ENCODE data around the gene HMHB1. TPM values are rescaled to one million over a fixed set of nuclear protein-coding genes. Genes with fewer than 3 reads are reported as not detected.

The HMHB1 gene
- total and polyA plus RNA-seq, 7 experiments from 2014 or later, result not detected

DNA sequence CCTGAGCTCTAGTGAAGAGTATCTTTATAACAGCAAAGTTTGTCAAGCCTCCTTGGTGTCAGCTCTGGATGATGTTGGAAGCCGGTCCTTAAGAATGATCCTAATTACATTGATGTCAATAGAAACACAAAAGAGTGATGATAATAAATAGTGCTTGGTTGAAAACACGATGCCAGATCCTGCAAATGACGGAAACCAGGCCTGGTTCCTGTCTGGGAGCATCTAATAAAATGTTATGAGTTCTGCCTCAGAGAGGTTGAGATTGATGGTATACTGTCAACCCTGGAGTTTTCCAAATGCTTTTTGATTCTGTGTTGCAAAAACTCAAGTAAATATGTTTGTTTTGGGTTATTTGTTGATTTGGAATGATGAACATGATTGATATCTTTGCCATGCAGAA, 23.3 kb downstream of the HMHB1 start:
- Mint-ChIP-seq H3K4me1 (peaks cover 0 to 5% (median 0%) of the 10 kb centered on the region in 7 donors), H3K4me3 (no peak overlapping the region), H3K36me3 (no peaks in the 10 kb centered on the region), H3K9me3 (peaks cover 0 to 2% (median 0%) of the 10 kb centered on the region in 11 donors), H3K27ac (no peak overlapping the region), H3K27me3 (no peaks in the 10 kb centered on the region)
- no peak for ATAC-seq
- Histone ChIP-seq H3K27ac (ENCODE audit: low read depth, low read length) (no peak overlapping the region), H3K27me3 (ENCODE audit: control insufficient read depth in 2 of 2, insufficient read depth in 2 of 2, low read length in 2 of 2) (no peaks in the 10 kb centered on the region), H3K4me3 (ENCODE audit: low read length) (no peak overlapping the region), H3K36me3 (ENCODE audit: control insufficient read depth in 2 of 3, insufficient read depth in 3 of 3, low read length in 3 of 3) (no peaks in the 10 kb centered on the region), H3K4me1 (ENCODE audit: control insufficient read depth in 2 of 2, insufficient read depth in 2 of 2, low read length in 2 of 2) (no peaks in the 10 kb centered on the region), H3K9me3 (ENCODE audit: control insufficient read depth in 2 of 3, low read length in 3 of 3) (no peaks in the 10 kb centered on the region)
- ChIA-PET POLR2A (no interaction called here), CTCF (no interaction called here)
- intact Hi-C loops (cut with micrococcal nuclease), result no loop called here
- DNase-seq, result no peak

DNA sequence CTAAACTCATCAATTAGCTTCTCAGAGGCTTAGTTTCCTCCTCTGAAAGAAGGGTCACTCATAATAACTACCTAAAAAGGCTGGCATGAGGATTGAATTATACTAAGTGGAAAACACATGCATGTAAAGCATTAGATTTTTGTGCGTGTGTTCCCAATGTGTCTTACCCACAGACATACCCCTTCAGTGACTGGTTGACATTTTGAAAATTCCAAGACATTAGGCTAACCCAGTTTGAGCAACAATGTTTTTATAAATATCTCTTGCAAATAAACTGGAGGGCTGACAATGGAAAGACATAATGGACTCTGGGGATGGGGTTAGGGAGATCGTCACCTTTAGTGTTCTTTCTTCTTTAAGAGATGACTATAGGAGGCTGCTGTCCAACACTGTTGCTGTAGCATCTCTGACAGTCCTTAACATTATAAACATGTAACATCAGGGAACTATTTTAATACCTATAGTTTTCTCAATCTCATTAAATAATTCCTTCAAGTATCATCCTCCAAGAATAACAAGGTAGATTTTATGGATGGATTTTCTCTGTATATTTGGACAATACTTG, 24.3 kb downstream of the HMHB1 start:
- no peak overlapping the region for H3K4me3 ChIP-seq (ENCODE audit: low read length)
- no peaks in the 10 kb centered on the region for H3K27me3 ChIP-seq (ENCODE audit: control insufficient read depth in 2 of 2, insufficient read depth in 2 of 2, low read length in 2 of 2)
- no peak overlapping the region for H3K27ac ChIP-seq (ENCODE audit: low read depth, low read length)
- DNase-seq, result no peak
- no peak for ATAC-seq
- Mint-ChIP-seq H3K4me1 (peaks cover 0 to 5% (median 0%) of the 10 kb centered on the region in 7 donors), H3K27me3 (no peaks in the 10 kb centered on the region), H3K4me3 (no peak overlapping the region), H3K27ac (no peak overlapping the region), H3K36me3 (no peaks in the 10 kb centered on the region), H3K9me3 (peaks cover 0 to 2% (median 0%) of the 10 kb centered on the region in 11 donors)
- intact Hi-C loops (cut with micrococcal nuclease), result no loop called here
- CTCF ChIA-PET, result interaction anchor here (0.6 to 0.8 kb wide), 2 partner anchors 10 to 144 kb away, joined by 3 read pairs; no protein-coding TSS in a partner anchor
- POLR2A ChIA-PET, result interaction anchor here (0.7 kb wide), 1 partner anchor 1509 kb away, joined by 3 read pairs; no protein-coding TSS in a partner anchor
- no peaks in the 10 kb centered on the region for H3K9me3 ChIP-seq (ENCODE audit: control insufficient read depth in 2 of 3, low read length in 3 of 3)
- no peaks in the 10 kb centered on the region for H3K36me3 ChIP-seq (ENCODE audit: control insufficient read depth in 2 of 3, insufficient read depth in 3 of 3, low read length in 3 of 3)
- H3K4me1 ChIP-seq (ENCODE audit: control insufficient read depth in 2 of 2, insufficient read depth in 2 of 2, low read length in 2 of 2), result no peaks in the 10 kb centered on the region

DNA sequence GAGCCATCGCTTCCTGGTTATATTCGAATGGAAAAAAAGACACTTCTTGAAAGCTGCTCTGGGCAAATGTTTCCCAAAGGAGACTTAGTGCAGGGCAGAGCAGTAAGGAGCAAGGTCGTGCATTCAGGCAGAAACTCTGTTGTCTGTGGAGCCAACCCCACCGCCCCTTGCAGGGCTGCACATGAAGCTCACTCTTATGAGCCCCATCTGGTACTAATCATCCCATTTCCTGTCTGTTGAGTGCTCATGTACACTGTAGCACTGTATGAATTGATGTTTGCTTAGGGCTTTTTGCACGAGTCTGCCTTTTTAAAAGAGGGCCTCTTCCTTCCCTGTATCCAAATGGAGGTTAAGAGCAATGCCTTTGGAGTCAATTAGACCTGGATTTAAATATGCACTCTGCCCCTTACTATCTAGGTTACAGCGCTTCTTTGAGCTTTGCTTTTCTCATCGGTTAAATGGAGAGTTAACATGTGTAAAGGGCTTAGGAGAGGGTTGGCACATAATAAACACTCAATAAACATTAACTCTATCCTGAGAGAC, 25.4 kb downstream of the HMHB1 start:
- Histone ChIP-seq H3K9me3 (ENCODE audit: control insufficient read depth in 2 of 3, low read length in 3 of 3) (no peaks in the 10 kb centered on the region), H3K4me3 (ENCODE audit: low read length) (no peak overlapping the region), H3K36me3 (ENCODE audit: control insufficient read depth in 2 of 3, insufficient read depth in 3 of 3, low read length in 3 of 3) (no peaks in the 10 kb centered on the region), H3K27me3 (ENCODE audit: control insufficient read depth in 2 of 2, insufficient read depth in 2 of 2, low read length in 2 of 2) (no peaks in the 10 kb centered on the region), H3K4me1 (ENCODE audit: control insufficient read depth in 2 of 2, insufficient read depth in 2 of 2, low read length in 2 of 2) (no peaks in the 10 kb centered on the region), H3K27ac (ENCODE audit: low read depth, low read length) (no peak overlapping the region)
- no peak overlapping the region for H3K27ac Mint-ChIP-seq
- H3K4me1 Mint-ChIP-seq, result peaks cover 0 to 5% (median 0%) of the 10 kb centered on the region in 7 donors
- CTCF ChIA-PET, result interaction anchor here (1.0 kb wide), 1 partner anchor 9 kb away, joined by 3 read pairs; no protein-coding TSS in a partner anchor
- POLR2A ChIA-PET, result no interaction called here
- no peak for ATAC-seq
- no peaks in the 10 kb centered on the region for H3K36me3 Mint-ChIP-seq
- no peak for DNase-seq
- peaks cover 0 to 4% (median 0%) of the 10 kb centered on the region in 5 donors for H3K27me3 Mint-ChIP-seq
- no peak overlapping the region for H3K4me3 Mint-ChIP-seq
- H3K9me3 Mint-ChIP-seq, result peaks cover 0 to 2% (median 0%) of the 10 kb centered on the region in 11 donors
- intact Hi-C loops (cut with micrococcal nuclease), result no loop called here

DNA sequence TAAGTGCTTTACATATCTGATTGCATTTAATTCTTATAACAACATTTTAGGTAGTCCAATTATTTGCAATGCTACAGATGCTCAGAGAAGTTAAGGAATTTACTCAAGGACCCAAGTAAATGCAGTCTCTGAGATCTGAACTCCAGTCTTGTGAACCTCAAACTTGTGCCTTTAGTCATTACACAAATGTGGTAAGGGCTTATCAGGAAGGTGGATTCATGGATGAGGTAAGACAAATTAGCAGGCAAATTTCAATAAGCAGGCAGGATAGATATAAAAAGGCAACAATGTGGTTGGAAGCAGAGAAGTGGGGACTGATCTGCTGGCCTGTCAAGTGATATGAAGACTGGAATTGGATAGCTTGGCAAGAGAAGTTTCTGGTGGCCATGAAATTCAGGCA, 29.5 kb downstream of the HMHB1 start:
- CTCF ChIA-PET, result no interaction called here
- no peaks in the 10 kb centered on the region for H3K36me3 ChIP-seq (ENCODE audit: control insufficient read depth in 2 of 3, insufficient read depth in 3 of 3, low read length in 3 of 3)
- no peaks in the 10 kb centered on the region for H3K36me3 Mint-ChIP-seq
- peaks cover 0 to 5% (median 0%) of the 10 kb centered on the region in 7 donors for H3K4me1 Mint-ChIP-seq
- H3K27me3 ChIP-seq (ENCODE audit: control insufficient read depth in 2 of 2, insufficient read depth in 2 of 2, low read length in 2 of 2), result peaks cover 0 to 3% of the 10 kb centered on the region in 2 donors
- DNase-seq (no peak), ATAC-seq (no peak)
- intact Hi-C loops (cut with micrococcal nuclease), result no loop called here
- H3K9me3 ChIP-seq (ENCODE audit: control insufficient read depth in 2 of 3, low read length in 3 of 3), result no peaks in the 10 kb centered on the region
- H3K9me3 Mint-ChIP-seq, result peaks cover 0 to 2% (median 0%) of the 10 kb centered on the region in 11 donors
- H3K4me3 Mint-ChIP-seq, result no peak overlapping the region
- H3K27ac Mint-ChIP-seq, result no peak overlapping the region
- H3K4me3 ChIP-seq (ENCODE audit: low read length), result no peak overlapping the region
- H3K27me3 Mint-ChIP-seq, result peaks cover 0 to 8% (median 3%) of the 10 kb centered on the region in 5 donors
- H3K4me1 ChIP-seq (ENCODE audit: control insufficient read depth in 2 of 2, insufficient read depth in 2 of 2, low read length in 2 of 2), result no peaks in the 10 kb centered on the region
- H3K27ac ChIP-seq (ENCODE audit: low read depth, low read length), result no peak overlapping the region
- POLR2A ChIA-PET, result no interaction called here

DNA sequence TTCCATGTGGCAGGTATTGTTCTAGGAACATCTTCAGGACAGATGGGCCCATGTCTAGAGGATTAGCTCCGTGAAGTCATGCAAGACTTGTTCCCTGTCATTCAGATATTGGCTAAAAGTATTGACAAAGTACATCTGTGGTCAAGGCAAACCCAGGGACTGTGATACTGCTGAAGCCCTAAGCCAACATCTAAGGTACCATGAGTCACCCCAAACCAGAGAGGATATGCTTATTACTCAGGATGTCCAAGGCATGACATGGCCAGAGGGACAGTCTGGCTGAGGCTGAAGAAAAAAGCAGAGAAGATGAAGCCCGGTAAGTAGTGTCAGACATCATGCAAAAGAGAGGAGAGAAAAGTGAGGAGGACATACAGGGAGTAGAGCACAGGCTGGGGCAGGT, 31.0 kb downstream of the HMHB1 start:
- ChIA-PET POLR2A (no interaction called here), CTCF (no interaction called here)
- Mint-ChIP-seq H3K4me3 (no peak overlapping the region), H3K9me3 (peaks cover 0 to 2% (median 0%) of the 10 kb centered on the region in 11 donors), H3K27me3 (peaks cover 0 to 8% (median 3%) of the 10 kb centered on the region in 5 donors), H3K27ac (no peak overlapping the region), H3K36me3 (no peaks in the 10 kb centered on the region), H3K4me1 (peaks cover 0 to 5% (median 0%) of the 10 kb centered on the region in 7 donors)
- intact Hi-C loops (cut with micrococcal nuclease), result no loop called here
- DNase-seq (no peak), ATAC-seq (no peak)
- Histone ChIP-seq H3K27ac (ENCODE audit: low read depth, low read length) (no peak overlapping the region), H3K36me3 (ENCODE audit: control insufficient read depth in 2 of 3, insufficient read depth in 3 of 3, low read length in 3 of 3) (no peaks in the 10 kb centered on the region), H3K27me3 (ENCODE audit: control insufficient read depth in 2 of 2, insufficient read depth in 2 of 2, low read length in 2 of 2) (peaks cover 0 to 3% of the 10 kb centered on the region in 2 donors), H3K4me3 (ENCODE audit: low read length) (no peak overlapping the region), H3K9me3 (ENCODE audit: control insufficient read depth in 2 of 3, low read length in 3 of 3) (no peaks in the 10 kb centered on the region), H3K4me1 (ENCODE audit: control insufficient read depth in 2 of 2, insufficient read depth in 2 of 2, low read length in 2 of 2) (no peaks in the 10 kb centered on the region)

GRCh38 chr5:143843461-143843860, 31.5 kb downstream of the HMHB1 start:
- no peak overlapping the region for H3K27ac ChIP-seq (ENCODE audit: low read depth, low read length)
- POLR2A ChIA-PET, result no interaction called here
- H3K36me3 ChIP-seq (ENCODE audit: control insufficient read depth in 2 of 3, insufficient read depth in 3 of 3, low read length in 3 of 3), result no peaks in the 10 kb centered on the region
- Mint-ChIP-seq H3K27me3 (peaks cover 0 to 8% (median 3%) of the 10 kb centered on the region in 5 donors), H3K9me3 (peaks cover 0 to 2% (median 0%) of the 10 kb centered on the region in 11 donors), H3K4me1 (peaks cover 0 to under 1% (median 0%) of the 10 kb centered on the region in 7 donors), H3K4me3 (no peak overlapping the region), H3K27ac (no peak overlapping the region), H3K36me3 (no peaks in the 10 kb centered on the region)
- CTCF ChIA-PET, result no interaction called here
- no peaks in the 10 kb centered on the region for H3K9me3 ChIP-seq (ENCODE audit: control insufficient read depth in 2 of 3, low read length in 3 of 3)
- no peak overlapping the region for H3K4me3 ChIP-seq (ENCODE audit: low read length)
- H3K27me3 ChIP-seq (ENCODE audit: control insufficient read depth in 2 of 2, insufficient read depth in 2 of 2, low read length in 2 of 2), result peaks cover 0 to 3% of the 10 kb centered on the region in 2 donors
- intact Hi-C loops (cut with micrococcal nuclease), result no loop called here
- H3K4me1 ChIP-seq (ENCODE audit: control insufficient read depth in 2 of 2, insufficient read depth in 2 of 2, low read length in 2 of 2), result no peaks in the 10 kb centered on the region
- DNase-seq (no peak), ATAC-seq (no peak)

Data from naive thymus-derived CD4-positive, alpha-beta T cell (primary cell).